Neutrophil (primary cell): ENCODE data around the gene SLC2A5.
A peak's percentile ranks its signal among the peaks of the same experiment; 100 is the strongest.

Experiments
- H3K27ac ChIP-seq: fragments of 200-600 bp; sonication (generic); 2 replicates; pipeline ENCODE4 v1.5.1; 2016; ENCODE audit warnings: mild to moderate bottlenecking, moderate library complexity
- H3K27me3 ChIP-seq: fragments of 200-600 bp; sonication (generic); 2 replicates; pipeline ENCODE4 v1.6.0; 2016; ENCODE audit warnings: mild to moderate bottlenecking
- H3K36me3 ChIP-seq: fragments of 200-600 bp; sonication (generic); 2 replicates; pipeline ENCODE4 v1.5.1; 2017
- H3K4me1 ChIP-seq, 2 experiments: fragments of 200-600 bp in 1 of 2; sonication (generic) in 1 of 2; 1 replicate in 1 of 2; 2 replicates in 1 of 2; pipeline versions ENCODE4 v1.5.1 to v1.6.1; 2013 to 2016; ENCODE audit warnings: low read depth in 1 of 2, low read length in 1 of 2, mild to moderate bottlenecking in 1 of 2, moderate library complexity in 1 of 2; ENCODE audit not compliant: control insufficient read depth in 1 of 2, insufficient read depth in 1 of 2
- H3K4me3 ChIP-seq, 2 experiments: fragments of 200-600 bp in 1 of 2; sonication (generic) in 1 of 2; 1 replicate in 1 of 2; 2 replicates in 1 of 2; pipeline ENCODE4 v1.5.1; 2013 to 2016; ENCODE audit warnings: low read depth in 1 of 2, low read length in 1 of 2, mild to moderate bottlenecking in 1 of 2, moderate library complexity in 1 of 2
- H3K9me3 ChIP-seq: fragments of 200-600 bp; sonication (generic); 2 replicates; pipeline ENCODE4 v1.5.1; 2016
- TF ChIP-seq, protein P1 (sequence below): fragments of 200-600 bp; sonication (generic); IDR thresholded peaks from 2 replicates; pipeline ENCODE4 v1.5.1; 2016; ENCODE audit warnings: antibody characterized with exemption

SLC2A5 gene

DNA sequence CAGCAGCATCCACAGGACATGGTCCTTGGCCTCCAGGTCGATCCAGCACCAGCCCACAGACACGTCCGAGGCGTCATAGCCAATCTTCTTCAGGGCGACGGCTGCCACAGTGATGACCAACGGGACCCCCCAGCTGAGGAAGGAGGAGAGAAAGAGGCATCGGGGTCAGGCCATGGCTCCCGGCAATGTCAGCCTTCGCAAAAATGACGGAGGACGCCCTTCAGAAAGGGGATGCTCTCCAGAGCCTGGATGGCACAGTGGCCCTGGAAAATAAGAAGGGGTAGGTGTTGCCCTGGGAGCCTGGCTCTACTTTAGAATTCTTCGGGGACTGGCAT, 41.9 kb upstream of the SLC2A5 start:
- H3K9me3 ChIP-seq, result no peaks in the 10 kb centered on the region
- H3K36me3 ChIP-seq, result no peaks in the 10 kb centered on the region
- peaks cover 5% of the 10 kb centered on the region in 2 experiments for H3K4me1 ChIP-seq
- TF ChIP-seq, protein P1, sequence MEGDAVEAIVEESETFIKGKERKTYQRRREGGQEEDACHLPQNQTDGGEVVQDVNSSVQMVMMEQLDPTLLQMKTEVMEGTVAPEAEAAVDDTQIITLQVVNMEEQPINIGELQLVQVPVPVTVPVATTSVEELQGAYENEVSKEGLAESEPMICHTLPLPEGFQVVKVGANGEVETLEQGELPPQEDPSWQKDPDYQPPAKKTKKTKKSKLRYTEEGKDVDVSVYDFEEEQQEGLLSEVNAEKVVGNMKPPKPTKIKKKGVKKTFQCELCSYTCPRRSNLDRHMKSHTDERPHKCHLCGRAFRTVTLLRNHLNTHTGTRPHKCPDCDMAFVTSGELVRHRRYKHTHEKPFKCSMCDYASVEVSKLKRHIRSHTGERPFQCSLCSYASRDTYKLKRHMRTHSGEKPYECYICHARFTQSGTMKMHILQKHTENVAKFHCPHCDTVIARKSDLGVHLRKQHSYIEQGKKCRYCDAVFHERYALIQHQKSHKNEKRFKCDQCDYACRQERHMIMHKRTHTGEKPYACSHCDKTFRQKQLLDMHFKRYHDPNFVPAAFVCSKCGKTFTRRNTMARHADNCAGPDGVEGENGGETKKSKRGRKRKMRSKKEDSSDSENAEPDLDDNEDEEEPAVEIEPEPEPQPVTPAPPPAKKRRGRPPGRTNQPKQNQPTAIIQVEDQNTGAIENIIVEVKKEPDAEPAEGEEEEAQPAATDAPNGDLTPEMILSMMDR, result no peak
- H3K27me3 ChIP-seq, result no peaks in the 10 kb centered on the region
- no peak overlapping the region for H3K4me3 ChIP-seq
- no peak overlapping the region for H3K27ac ChIP-seq

DNA sequence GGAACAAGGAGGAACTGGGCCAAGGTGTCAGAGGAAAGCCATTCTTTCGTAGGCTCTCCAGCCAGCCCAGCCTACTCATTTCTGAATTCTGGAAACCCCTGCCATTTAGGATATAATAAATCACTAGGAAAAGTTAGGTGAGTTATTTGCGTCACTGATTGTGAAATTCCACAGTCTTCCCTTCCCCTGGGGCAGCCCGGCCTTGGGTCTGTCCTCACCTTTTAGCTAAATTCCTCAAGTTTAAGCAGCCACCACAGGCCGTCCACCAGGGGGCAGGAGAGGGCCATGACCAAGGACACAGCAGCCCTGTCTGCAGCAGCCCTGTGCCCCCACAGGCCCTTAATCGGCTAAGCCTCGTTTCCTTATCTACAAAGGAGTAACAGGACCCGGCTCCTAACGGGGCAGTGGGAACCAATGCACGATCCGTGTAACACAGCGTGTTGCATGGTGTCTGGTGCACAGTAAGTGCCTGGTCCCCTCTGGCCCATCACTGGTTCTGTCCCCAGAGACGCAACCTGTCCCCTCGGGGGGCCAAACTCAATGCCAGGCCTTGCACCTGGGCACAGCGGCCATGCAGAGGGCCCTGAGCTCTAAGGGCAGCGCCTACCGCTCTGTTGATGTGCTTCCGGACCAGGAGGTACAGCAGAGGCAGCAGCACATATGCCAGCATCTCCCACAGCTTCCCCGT, 41.4 kb upstream of the SLC2A5 start:
- H3K36me3 ChIP-seq, result no peaks in the 10 kb centered on the region
- peaks cover 5% of the 10 kb centered on the region in 2 experiments for H3K4me1 ChIP-seq
- H3K27ac ChIP-seq, result no peak overlapping the region
- TF ChIP-seq, protein P1, result peak; percentile 88
- no peaks in the 10 kb centered on the region for H3K9me3 ChIP-seq
- H3K4me3 ChIP-seq, result no peak overlapping the region
- H3K27me3 ChIP-seq, result no peaks in the 10 kb centered on the region

DNA sequence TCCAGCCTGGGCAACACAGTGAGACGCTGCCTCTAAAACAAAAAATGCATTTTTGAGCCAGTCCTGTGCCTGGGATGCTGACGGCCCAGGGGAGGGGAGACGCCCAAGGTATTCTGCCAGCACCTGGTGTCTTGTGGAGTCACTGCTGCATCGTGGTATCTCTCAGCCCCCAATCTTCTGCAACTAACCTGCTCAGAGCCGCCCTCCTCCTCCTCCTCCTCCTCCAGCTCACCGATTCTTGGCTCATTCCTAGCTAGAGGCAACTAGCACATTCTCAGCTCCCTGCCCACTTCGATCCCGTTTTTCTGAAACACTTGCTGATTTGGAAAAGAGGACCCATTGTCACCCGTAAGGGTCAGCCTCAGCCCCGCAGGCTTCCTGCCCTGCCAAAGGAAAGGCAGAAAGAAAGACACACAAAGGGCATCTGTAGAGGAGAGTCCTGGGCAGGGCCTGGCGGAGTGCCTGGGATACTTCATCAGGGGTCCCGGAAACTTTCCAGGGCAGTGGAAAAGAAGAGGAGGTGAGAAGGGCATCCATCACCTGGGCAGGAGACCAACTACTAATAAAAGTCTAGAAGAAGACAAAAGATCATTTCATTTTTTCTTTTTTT, 38.7 kb upstream of the SLC2A5 start:
- H3K36me3 ChIP-seq, result peaks cover 9% of the 10 kb centered on the region
- H3K4me1 ChIP-seq, result peaks cover 5% of the 10 kb centered on the region in 2 experiments
- no peaks in the 10 kb centered on the region for H3K27me3 ChIP-seq
- no peak overlapping the region for H3K4me3 ChIP-seq
- no peaks in the 10 kb centered on the region for H3K9me3 ChIP-seq
- H3K27ac ChIP-seq, result no peak overlapping the region
- TF ChIP-seq, protein P1, result no peak

DNA sequence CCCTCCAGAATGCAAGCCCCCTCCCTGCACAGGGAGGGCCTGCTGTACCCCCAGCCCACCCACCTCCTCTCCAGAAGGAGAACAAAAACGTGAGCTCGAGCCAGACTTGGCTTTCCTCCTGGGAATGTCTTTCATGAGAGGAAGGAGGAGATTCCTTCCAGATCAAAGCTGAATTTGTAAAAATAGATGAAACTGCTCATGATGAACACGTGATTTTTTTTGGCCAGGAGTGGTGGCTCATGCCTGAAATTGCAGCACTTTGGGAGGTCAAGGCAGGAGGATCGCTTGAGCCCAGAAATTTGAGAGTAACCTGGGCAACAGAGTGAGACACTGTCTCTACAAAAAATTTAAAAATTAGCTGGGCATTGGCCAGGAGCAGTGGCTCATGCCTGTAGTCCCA, 37.7 kb upstream of the SLC2A5 start:
- TF ChIP-seq, protein P1, result no peak
- Histone ChIP-seq H3K36me3 (peaks cover 9% of the 10 kb centered on the region), H3K27ac (no peak overlapping the region), H3K27me3 (no peaks in the 10 kb centered on the region), H3K4me1 (peaks cover 5% of the 10 kb centered on the region in 2 experiments), H3K4me3 (no peak overlapping the region), H3K9me3 (no peaks in the 10 kb centered on the region)

DNA sequence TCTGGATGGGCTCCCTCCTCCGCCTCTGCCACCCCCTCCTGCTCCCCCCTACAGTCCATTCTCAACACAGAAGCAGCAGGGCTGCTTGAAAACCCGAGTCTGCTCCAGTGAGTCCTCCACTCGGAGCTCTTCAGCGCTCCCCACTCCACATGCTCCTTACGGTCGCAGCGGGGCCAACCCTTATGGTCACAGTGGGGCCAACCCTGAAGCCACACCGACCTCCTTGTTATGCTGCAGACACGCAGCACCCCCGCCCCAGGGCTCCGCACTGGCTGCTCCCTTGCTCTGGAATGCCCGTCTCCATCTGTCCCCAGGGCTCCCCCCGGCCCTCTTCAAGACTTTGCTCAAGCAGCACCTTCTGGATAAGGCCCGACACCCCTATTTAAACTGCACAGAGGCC, 36.9 kb upstream of the SLC2A5 start:
- no peaks in the 10 kb centered on the region for H3K27me3 ChIP-seq
- H3K9me3 ChIP-seq, result no peaks in the 10 kb centered on the region
- peaks cover 5% of the 10 kb centered on the region in 2 experiments for H3K4me1 ChIP-seq
- H3K36me3 ChIP-seq, result peaks cover 9% of the 10 kb centered on the region
- no peak overlapping the region for H3K27ac ChIP-seq
- no peak overlapping the region for H3K4me3 ChIP-seq
- TF ChIP-seq, protein P1, result no peak
